ENCODE data around the gene DUS2.
"Not testable (repeated sequence)": the region's sequence is repeated elsewhere in the genome, so short reads cannot be mapped to it uniquely, and the experiment has no call there.

The DUS2 gene

DNA sequence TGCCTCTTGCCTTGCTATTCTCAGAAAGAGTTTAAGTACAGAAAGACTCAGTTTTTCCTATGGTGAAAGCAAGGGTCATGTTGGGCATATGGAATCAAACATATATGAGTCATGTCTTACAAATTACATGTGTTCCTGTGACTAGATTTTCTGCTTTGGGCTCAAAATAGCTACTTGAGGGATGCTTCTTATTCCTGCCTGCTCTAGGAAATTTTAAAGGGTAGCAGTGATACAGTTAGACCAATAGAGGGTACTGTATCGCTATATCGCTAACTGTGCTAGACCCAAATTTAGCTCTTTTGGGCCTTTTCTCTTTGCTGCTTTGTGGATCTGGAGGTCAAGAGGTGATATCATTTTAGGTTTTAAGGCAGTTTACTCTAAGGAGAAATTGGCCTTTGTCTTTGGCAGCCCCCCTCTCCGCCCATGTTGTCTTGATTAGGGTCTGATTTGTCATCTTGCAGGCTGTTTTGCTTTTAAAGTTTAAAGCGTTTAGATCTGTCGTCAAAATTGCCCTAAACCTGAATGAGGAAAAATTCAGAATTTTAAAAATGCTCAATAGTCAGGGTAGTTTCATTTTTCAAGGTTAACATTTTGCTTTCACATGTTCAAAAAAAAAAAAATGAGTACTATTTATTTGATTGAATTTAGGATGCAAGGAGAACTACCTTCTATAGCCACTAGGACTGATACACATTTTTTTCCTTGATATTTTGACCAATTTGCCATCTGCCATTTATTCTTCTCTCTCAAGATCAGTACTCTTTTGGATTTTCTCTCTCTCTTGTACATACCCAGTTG lies 70.9 kb downstream of the DUS2 start:
- peak in 1 of 2 experiments; percentile 27 for DNase-seq

DNA sequence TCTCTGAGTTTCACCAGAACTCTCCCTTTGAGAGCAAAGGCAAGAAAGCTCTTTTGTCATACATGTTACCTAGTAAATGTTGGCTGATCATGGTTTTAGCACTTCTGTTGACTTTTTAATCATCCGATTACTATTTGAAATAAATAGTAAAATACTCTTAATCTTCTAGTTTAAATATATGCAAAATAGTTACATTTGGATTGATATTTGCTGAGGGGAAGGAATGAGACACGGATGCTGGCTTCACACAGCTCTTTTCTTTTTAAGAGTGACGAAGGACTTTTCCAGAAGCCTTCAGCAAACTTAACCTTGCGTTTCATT lies 71.5 kb downstream of the DUS2 start:
- no peak for DNase-seq

DNA sequence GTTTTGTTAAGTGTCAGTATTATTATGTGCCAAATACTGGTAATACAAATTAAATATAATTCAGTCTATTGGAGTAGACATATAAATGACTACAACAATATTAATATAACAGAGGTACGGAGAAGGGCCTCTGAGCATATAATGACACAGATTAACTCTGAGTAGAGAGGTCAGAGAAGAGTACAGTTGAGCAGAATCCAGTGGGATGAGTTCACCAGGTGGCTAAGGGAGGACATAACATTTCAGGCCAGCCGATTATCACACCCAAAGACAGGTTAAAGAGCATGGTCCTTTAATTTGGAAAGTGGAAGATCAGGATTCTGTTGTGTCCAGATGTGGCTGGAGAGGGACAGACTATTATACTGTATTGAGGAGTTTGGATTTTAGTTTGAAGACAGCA lies 73.4 kb downstream of the DUS2 start:
- DNase-seq = no peak

DNA sequence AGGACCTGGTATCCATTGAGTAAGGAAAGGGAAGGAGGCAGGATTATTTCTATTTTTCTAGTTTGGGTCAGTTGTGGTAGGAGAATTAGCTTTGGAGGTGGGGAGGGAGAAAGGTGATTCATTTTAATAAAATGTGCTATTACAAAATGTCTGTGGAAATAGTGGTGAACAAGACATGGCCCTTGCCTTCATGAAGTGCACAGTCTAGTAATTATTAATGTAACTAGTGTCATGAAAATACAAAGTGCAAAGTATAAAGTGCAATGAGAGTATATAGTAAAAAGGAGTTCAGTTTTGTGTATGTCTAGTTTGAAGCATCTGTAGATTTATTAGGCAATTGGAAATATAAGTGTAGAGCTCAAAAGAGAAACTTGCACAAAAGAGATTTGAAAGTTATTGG lies 74.0 kb downstream of the DUS2 start:
- DNase-seq = no peak

DNA sequence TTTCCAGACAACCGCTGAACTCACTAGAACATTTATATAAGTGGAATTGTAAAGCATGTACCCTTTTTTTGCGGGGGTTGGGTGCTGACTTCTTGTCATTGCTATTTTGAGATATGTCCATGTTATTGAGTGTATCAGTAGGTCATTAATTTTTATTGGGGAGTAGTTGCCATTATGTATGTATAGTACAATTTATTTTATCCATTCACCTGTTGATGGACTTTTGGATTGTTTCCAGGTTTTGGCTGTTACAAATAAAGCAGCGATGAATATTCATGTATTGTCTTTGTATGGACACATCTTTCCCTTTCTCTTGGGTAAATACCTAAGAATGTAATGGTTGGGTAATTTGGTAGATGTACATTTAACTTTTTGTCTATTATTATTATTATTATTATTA lies 74.8 kb downstream of the DUS2 start:
- no peak for DNase-seq

DNA sequence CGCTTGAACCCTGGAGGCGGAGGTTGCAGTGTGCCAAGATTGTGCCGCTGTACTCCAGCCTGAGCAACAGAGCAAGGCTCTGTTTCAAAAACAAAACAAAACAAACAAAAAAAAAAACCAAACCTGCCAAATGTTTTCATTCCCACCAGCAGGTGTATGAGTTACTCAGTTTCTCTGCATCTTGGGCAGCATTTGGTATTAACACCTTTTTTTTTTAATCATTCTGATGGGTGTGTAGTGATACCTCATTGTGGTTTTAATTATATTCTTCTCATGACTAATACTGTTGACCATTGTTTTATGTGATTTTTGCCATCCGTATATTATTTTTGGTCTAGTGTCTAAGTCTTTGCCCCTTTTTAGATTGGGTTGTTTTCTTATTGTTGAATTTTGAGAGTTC lies 77.4 kb downstream of the DUS2 start:
- DNase-seq = no peak

DNA sequence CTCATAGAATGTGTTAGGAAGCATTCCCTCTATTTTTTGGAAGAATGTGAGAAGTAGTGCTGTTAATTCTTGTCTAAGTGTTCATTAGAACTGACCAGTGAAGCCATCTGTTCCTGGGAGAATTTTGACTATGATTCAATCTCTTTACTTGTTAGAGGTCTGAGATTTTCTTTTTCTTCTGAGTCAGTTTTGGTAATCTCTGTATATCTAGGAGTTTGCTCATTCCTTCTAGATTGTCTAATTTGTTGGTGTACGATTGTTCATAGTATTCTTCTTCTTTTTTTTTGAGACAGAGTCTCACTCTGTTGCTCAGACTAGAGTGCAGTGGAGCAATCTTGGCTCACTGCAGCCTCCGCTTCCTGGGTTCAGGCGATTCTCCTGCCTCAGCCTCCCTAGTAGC lies 82.5 kb downstream of the DUS2 start:
- no peak for DNase-seq

DNA sequence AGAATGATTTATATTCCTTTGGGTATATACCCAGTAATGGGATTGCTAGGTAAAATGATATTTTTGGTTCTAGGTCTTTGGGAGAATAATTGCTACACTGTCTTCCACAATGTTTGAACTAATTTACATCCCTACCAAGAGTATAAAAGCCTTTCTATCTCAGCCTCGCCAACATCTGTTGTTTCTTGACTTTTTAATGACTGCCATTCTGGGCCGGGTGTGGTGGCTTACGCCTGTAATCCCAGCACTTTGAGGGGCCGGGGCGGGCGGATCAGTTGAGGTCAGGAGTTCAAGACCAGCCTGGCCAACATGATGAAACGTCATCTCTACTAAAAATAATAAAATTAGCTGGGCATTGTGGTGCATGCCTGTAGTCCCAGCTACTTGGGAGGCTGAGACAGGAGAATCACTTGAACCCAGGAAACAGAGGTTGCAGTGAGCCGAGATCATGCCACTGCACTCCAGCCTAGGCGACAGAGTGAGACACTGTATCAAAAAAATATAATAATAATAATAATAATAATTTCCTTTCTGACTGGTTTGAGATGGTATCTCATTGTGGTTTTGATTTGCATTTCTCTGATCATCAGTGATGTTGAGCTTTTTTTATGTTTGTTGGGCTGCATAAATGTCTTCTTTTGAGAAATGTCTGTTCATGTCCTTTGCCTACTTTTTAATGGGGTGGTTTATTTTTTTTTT lies 84.3 kb downstream of the DUS2 start:
- not testable (repeated sequence) for DNase-seq

DNA sequence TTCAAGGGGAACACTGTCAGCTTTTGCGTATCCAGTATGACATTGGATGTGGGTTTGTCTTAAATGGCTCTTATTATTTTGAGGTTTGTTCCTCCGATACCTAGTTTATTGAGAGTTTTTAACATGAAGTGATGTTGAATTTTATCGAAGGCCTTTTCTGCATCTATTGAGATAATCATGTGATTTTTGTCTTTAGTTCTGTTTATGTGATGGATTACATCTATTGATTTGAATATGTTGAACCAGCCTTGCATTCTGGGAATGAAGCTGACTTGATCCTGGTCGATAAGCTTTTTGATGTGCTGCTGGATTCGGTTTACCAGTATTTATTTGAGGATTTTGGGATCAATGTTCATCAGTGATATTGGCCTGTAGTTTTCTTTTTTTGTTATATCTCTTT lies 86.1 kb downstream of the DUS2 start:
- not testable (repeated sequence) for DNase-seq

DNA sequence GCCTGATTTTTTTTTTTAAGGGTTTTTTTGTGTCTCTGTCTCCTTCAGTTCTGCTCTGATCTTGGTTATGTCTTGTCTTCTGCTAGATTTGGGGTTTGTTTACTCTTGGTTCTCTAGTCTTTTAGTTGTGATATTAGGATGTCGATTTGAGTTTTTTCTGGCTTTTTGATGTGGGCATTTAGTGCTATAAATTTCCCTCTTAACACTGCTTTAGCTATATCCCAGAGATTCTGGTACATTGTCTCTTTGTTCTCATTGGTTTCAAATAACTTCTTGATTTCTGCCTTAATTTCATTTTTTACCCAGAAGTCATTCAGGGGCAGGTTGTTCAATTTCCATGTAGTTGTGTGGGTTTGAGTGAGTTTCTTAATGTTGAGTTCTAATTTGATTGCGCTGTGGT lies 87.5 kb downstream of the DUS2 start:
- not testable (repeated sequence) for DNase-seq

DNA sequence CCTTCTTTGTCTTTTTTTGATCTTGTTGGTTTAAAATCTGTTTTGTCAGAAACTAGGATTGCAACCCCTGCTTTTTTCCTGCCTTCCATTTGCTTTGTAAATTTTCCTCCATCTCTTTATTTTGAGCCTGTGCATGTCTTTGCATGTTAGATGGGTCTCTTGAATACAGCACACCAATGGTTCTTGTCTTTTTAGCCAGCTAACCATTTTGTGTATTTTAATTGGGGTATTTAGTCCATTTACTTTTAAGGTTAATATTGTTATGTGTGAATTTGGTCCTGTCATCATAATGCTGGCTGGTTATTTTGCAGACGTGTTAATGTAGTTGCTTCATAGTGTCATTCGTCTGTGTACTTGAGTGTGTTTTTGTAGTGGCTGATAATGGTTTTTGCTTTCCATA lies 88.3 kb downstream of the DUS2 start:
- no peak for DNase-seq

DNA sequence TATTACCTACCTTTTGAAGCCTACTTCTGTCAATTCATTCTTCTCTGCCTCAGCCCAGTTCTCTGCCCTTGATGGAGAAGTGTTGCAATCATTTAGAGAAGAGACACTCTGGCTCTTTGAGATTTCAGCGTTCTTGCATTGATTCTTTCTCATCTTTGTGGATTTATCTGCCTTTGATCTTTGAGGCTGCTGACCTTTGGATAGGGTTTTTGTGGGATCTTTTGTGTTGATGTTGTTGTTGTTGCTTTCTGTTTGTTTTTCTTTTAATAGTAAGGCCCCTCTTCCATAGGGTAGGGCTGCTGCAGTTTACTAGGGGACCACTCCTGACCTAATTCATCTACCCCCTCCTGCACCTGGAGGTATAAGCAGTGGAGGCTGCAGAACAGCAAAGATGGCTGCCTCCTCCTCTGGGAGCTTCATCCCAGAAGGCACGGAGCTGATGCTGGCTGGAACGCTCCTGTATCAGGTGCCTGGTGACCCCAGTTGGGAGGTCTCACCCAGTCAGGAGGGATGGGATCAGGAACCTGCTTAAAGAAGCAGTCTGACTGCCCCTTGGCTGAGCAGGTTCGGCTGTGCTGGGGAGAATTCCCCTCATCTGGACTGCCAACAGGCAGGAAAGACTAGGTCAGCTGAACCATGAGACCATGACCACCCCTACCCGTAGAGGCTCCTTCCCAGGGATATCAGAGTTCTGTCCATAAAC lies 90.1 kb downstream of the DUS2 start:
- no peak for DNase-seq

DNA sequence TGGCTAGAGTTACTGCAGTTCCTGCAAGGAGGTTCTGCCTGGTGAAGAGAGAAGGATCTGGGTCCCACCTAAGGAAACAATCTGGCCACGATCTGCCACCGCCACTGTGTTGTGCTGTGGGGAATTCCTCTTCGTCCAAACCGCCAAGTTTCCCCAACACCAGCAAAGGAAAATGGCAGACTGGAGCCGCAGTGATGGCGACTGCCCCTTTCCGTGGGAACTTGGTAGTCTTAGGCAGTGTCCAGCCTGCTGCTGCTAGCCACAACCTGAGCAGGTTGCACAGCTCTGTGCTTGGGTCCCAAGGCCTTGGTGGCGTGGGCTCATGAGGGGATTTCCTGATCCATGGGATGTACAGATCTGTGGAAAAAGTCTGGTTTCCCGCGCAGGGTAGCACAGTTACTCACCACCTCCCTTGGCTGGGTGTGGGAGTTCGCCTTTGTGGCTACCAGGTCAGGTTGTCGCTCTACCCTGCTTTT lies 90.7 kb downstream of the DUS2 start:
- no peak for DNase-seq

DNA sequence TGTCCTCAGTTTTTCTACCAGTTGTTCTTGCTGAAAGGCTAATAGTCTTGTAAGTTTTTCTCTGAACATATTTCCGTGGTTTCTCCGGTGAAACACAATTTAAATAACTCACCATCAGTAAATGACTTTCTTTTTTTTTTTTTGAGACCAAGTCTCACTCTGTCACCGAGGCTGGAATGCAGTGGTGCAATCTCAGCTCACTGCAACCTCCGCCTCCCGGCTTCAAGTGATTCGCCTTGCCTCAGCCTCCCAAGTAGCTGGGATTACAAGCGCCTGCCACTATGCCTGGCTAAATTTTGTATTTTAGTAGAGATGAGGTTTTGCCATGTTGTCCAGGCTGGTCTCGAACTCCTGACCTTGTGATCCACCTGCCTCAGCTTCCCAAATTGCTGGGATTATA lies 91.9 kb downstream of the DUS2 start:
- not testable (repeated sequence) for DNase-seq

DNA sequence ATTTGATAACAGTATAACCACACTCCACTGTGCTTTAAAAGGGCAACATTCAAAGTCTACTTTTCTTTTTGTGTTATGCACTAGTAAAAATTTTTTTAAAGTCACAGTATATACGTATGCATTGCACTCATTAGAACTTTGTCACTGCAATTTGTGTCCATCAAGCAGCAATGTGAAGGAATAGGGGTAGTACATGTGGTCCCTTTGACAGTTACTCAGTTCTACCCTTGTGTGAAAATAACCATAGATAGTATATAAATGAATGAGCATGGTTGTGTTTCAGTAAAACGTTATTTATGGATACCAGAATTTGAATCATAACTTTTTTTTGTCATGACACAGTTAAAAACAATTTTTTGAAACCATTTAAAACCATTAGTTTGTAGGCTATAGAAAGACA lies 92.8 kb downstream of the DUS2 start:
- DNase-seq = no peak

DNA sequence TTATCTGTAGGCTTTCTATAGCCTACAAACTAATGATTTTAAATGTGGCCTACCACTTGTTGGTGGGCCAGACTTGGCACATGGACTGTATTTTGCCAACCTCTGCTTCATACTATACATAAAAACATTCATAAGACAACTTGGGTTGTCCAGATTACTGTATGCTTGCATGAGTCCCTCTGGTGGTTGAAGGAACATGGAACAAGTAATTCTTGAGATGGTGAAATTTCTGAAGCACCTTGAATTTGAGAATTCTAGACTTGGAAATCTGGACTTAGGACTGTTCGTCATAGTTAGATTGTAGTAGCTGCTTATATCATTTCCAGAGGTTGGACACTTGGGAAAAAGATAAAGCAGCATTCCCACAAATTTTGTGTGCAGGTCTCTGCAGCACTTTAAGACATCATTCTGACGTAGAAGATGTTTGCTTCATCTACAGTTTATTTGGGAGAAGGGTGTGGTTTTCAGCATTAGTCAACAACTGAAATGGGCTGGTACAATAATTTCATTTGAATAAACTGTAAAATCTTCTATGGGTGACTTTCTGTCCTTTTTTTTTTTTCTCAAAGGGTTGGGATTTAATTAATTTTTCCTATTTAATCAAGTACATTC lies 93.3 kb downstream of the DUS2 start:
- DNase-seq = peak in 1 of 2 experiments; percentile 12

DNA sequence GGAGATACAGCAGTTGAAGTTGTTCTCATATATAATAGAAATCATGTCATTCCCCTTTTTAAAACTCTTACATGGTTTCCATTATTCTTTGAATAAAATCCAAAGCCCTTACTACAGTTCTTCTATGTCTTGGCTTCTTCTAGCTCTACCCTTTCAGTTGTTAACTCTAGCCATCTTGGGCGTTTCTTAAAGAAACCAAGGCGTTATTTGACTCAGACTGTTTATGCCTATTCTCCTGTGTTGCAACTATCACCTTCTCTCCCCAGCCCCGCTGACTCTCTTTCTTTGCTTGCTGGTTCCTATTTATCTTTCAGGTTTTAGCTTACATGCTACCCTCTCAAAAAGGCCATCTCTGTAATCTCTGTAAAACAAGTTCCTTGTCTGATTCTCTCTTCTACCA lies 94.8 kb downstream of the DUS2 start:
- DNase-seq = no peak

DNA sequence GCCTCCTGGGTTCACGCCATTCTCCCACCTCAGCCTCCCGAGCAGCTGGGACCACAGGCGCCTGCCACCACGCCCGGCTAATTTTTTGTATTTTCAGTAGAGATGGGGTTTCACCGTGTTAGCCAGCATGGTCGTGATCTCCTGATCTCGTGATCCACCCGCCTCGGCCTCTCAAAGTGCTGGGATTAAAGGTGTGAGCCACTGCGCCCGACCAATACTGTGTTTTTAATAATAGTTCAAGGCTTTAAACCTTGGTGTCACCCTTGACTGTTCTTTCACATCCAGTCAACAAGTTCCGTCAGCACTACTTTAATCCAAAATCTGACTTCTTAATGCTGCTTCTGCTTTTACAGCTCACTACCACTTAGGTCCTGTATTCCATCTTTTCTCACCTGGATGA lies 95.9 kb downstream of the DUS2 start:
- not testable (repeated sequence) for DNase-seq

DNA sequence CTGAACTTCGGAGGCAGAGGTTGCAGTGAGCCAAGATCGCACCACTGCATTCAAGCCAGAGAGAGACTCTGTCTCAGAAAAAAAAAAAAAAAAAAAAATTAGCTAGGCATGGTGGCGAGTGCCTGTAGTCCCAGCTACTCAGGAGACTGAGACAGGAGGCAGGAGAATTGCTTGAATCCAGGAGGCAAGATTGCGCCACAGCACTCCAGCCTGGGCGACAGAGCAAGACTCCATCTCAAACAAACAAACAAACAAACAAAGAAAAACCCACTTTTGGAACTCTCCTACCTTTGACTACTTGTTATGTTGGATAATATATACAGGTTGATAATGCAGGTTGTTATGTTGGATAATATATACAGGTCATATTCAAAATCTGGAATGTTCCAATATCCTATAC lies 97.4 kb downstream of the DUS2 start:
- not testable (repeated sequence) for DNase-seq

DNA sequence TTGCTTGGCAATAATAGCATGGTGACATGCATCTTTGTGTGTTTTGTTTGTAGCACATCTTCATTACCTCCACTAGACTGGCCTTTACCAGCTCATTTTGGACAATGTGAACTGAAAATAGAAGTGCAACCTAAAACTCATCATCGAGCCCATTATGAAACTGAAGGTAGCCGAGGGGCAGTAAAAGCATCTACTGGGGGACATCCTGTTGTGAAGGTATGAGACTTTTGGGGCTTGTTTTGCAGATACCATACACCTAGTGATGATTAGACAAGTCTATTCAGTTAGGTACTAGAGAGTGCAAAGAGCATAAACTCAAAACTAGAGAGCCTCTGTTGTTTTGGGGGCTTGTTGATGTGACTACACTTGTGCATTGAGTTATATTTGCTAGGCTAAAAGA lies 103.3 kb downstream of the DUS2 start:
- no peak for DNase-seq

DNA sequence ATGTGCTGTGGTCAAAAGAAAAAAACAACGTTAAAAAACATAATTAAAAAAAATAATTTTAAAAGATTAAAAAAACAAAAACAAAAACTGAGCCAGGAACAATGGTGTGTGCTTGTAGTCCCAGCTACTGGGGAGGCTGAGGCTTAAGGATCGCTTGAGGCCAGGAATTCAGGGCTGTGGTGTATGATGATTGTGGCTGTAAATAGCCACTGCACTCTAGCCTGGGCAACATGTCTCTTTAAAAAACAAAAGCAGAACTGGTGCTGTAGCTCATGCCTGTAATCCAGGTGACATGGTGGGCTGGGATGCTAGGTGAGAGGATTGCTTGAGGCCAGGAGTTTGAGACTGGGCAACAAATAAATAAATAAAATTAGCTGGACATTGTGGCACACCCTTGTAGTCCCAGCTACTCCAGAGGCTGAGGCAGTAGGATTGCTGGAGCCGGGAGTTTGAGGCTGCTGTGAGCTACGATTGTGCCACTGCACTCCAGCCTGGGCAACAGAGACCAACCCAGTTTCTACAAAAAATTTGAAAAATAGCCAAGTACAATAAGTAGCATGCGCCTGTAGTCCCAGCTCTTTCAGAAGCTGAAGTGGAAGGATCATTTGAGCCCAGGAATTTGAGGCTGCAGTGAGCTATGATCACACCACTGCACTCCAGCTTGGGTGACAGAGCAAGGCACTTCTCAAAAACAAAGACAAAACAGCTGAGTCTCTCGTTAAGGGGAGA lies 105.7 kb downstream of the DUS2 start:
- no peak for DNase-seq
